ENCODE measurements around the gene EMC8.

- TF ChIP-seq GATA2 (IDR thresholded peaks at IDR 0.05; ENCODE audit: low read depth, low read length) (no peak), GATA3 (IDR thresholded peaks at IDR 0.05; ENCODE audit: low read depth, low read length) (no peak)
These were observed 49.6 kb upstream of the EMC8 start for GRCh38 chr16:85848986-85849385.
